Vagina (tissue), 2 donors: ENCODE data around the gene FITM1. TPM values are rescaled to one million over a fixed set of nuclear protein-coding genes. Genes with fewer than 3 reads are reported as not detected.

ENCODE experiments used
- DNase-seq, 2 donors: peaks; one replicate each; pipeline ENCODE4 v3.0.0-alpha.2; 2017; ENCODE audit errors: extremely low spot score in 2 of 2
- H3K27ac ChIP-seq: fragments of 200-600 bp; sonication (generic); one replicate; pipeline ENCODE4 v1.5.1; 2019
- H3K27me3 ChIP-seq: fragments of 200-600 bp; sonication (generic); one replicate; pipeline ENCODE4 v1.5.1; 2019
- H3K36me3 ChIP-seq, 2 donors: fragments of 200-600 bp; sonication (generic); one replicate each; pipeline ENCODE4 v1.5.1; 2017 to 2019
- H3K4me1 ChIP-seq: fragments of 200-600 bp; sonication (generic); one replicate; pipeline ENCODE4 v1.5.1; 2019
- H3K4me3 ChIP-seq, 2 donors: fragments of 200-600 bp; sonication (generic); 1 replicate in 1 of 2; 2 replicates in 1 of 2; pipeline ENCODE4 v1.5.1; 2016 to 2019
- H3K9me3 ChIP-seq: fragments of 200-600 bp; sonication (generic); one replicate; pipeline ENCODE4 v1.5.1; 2019
- CTCF ChIP-seq, 3 experiments: fragments of 450-650 bp in 2 of 3; fragments of 200-600 bp in 1 of 3; sonication (generic) in 1 of 3; IDR thresholded peaks; one replicate each; pipeline ENCODE4 v1.5.1; 2017 to 2019; ENCODE audit warnings: antibody characterized with exemption in 3 of 3, mild to moderate bottlenecking in 2 of 3, moderate library complexity in 2 of 3
- POLR2A ChIP-seq, 2 donors: fragments of 450-650 bp; IDR thresholded peaks; one replicate each; pipeline ENCODE4 v1.6.1; 2017; ENCODE audit warnings: antibody characterized with exemption in 2 of 2, mild to moderate bottlenecking in 2 of 2, moderate library complexity in 2 of 2
- POLR2AphosphoS5 ChIP-seq, 2 donors: sonication (generic); formaldehyde crosslinking; IDR thresholded peaks; one replicate each; pipeline ENCODE4 v1.9.0; 2017; ENCODE audit warnings: antibody characterized with exemption in 2 of 2, mild to moderate bottlenecking in 2 of 2, low read depth in 1 of 2; ENCODE audit not compliant: insufficient read depth in 1 of 2
- intact Hi-C: fragments of 100-400 bp; cut with DNase I; formaldehyde crosslinking; loops from one replicate; pipeline ENCODE4 v1.15.1; 2023
- total RNA-seq: library from RNA; depleted of rRNA; stranded (reverse); fragments of >200 nt; gene quantifications from one replicate; pipeline ENCODE4 v1.2.3, GENCODE V29; 2016

The FITM1 gene
- total RNA-seq, 1 donor from 2014 or later, result not detected

- intact Hi-C loops, result loop anchor here (5.0 kb wide), 1 partner anchor 82 kb away; no protein-coding TSS in a partner anchor
- Histone ChIP-seq H3K4me1 (peaks cover 23% of the 10 kb centered on the region), H3K27ac (peak within 1 kb of the TSS; percentile 93)
Observed at GRCh38 chr14:24093901-24094840, 36.3 kb upstream of the FITM1 start, which contains the start of gene PCK2. PCK2 (plus strand) TSS chr14:24094311; CDS start chr14:24094406, 95 bp downstream.

GRCh38 chr14:24094841-24095270, 35.6 kb upstream of the FITM1 start:
- Histone ChIP-seq H3K27ac (peak overlapping the region; percentile 93), H3K27me3 (no peaks in the 10 kb centered on the region), H3K4me1 (peaks cover 23% of the 10 kb centered on the region), H3K9me3 (no peaks in the 10 kb centered on the region), H3K4me3 (peak overlapping the region; percentile 95 to 96), H3K36me3 (no peaks in the 10 kb centered on the region)
- intact Hi-C loops, result loop anchor here (5.0 kb wide), 1 partner anchor 83 kb away; no protein-coding TSS in a partner anchor
- DNase-seq, result no peak
- TF ChIP-seq POLR2AphosphoS5 (IDR thresholded peaks at IDR 0.05; ENCODE audit: insufficient read depth in 1 of 2, low read depth in 1 of 2) (no peak), POLR2A (IDR thresholded peaks at IDR 0.05) (no peak), CTCF (IDR thresholded peaks at IDR 0.05) (no peak)

More at GRCh38 chr14:24093901-24094840, 36.3 kb upstream of the FITM1 start, which contains the start of gene PCK2:
- Histone ChIP-seq H3K36me3 (no peaks in the 10 kb centered on the region), H3K9me3 (no peaks in the 10 kb centered on the region), H3K4me3 (peak within 1 kb of the TSS; percentile 95 to 96), H3K27me3 (no peaks in the 10 kb centered on the region)
- peak in 1 of 2 donors; percentile 96 for DNase-seq
- peak in 1 of 3 experiments; percentile 5 for TF ChIP-seq CTCF (IDR thresholded peaks at IDR 0.05)
- peak; percentile 27 to 86 for TF ChIP-seq POLR2AphosphoS5 (IDR thresholded peaks at IDR 0.05; ENCODE audit: insufficient read depth in 1 of 2, low read depth in 1 of 2)
- TF ChIP-seq POLR2A (IDR thresholded peaks at IDR 0.05), result peak in 1 of 2 donors; percentile 51

GRCh38 chr14:24095271-24096068, 35.0 kb upstream of the FITM1 start:
- no peak for DNase-seq
- TF ChIP-seq CTCF (IDR thresholded peaks at IDR 0.05) (no peak), POLR2A (IDR thresholded peaks at IDR 0.05) (no peak), POLR2AphosphoS5 (IDR thresholded peaks at IDR 0.05; ENCODE audit: insufficient read depth in 1 of 2, low read depth in 1 of 2) (no peak)
- intact Hi-C loops, result no loop called here
- Histone ChIP-seq H3K4me3 (peak overlapping the region; percentile 95 to 96), H3K27ac (peak overlapping the region; percentile 93), H3K36me3 (no peaks in the 10 kb centered on the region), H3K27me3 (no peaks in the 10 kb centered on the region), H3K9me3 (no peaks in the 10 kb centered on the region), H3K4me1 (peaks cover 23% of the 10 kb centered on the region)

- Histone ChIP-seq H3K27me3 (no peaks in the 10 kb centered on the region), H3K4me3 (no peak overlapping the region), H3K9me3 (no peaks in the 10 kb centered on the region), H3K4me1 (peaks cover 23% of the 10 kb centered on the region), H3K36me3 (no peaks in the 10 kb centered on the region), H3K27ac (no peak overlapping the region)
- intact Hi-C loops, result no loop called here
- TF ChIP-seq CTCF (IDR thresholded peaks at IDR 0.05), result no peak
- TF ChIP-seq POLR2A (IDR thresholded peaks at IDR 0.05), result no peak
- no peak for TF ChIP-seq POLR2AphosphoS5 (IDR thresholded peaks at IDR 0.05; ENCODE audit: insufficient read depth in 1 of 2, low read depth in 1 of 2)
- no peak for DNase-seq
Observed at GRCh38 chr14:24096545-24097181, 33.8 kb upstream of the FITM1 start.
